ENCODE data around the gene PHF10.
"Not testable (repeated sequence)": the region's sequence is repeated elsewhere in the genome, so short reads cannot be mapped to it uniquely, and the experiment has no call there.

Gene PHF10

GRCh38 chr6:169724494-169725124 lies at the start of gene PHF10:
Gene PHF10 (minus strand): TSS chr6:169724500. CDS start chr6:169723931, 569 bp downstream.
- peak in 2 of 3 donors; percentile 47 to 67 for DNase-seq (ENCODE audit: low read depth in 3 of 3, low spot score in 1 of 3)

- no peak for DNase-seq (ENCODE audit: low read depth in 3 of 3, low spot score in 1 of 3)
These were observed 42.8 kb upstream of the PHF10 start for GRCh38 chr6:169766921-169767736.

- DNase-seq (ENCODE audit: low read depth in 3 of 3, low spot score in 1 of 3), result no peak
These were observed 41.9 kb upstream of the PHF10 start for GRCh38 chr6:169766232-169766631.

GRCh38 chr6:169765789-169766188 lies 41.5 kb upstream of the PHF10 start:
- DNase-seq (ENCODE audit: low read depth in 3 of 3, low spot score in 1 of 3), result not testable (repeated sequence)

- DNase-seq (ENCODE audit: low read depth in 3 of 3, low spot score in 1 of 3), result no peak
These were observed 39.6 kb upstream of the PHF10 start for GRCh38 chr6:169763881-169764280.

- no peak for DNase-seq (ENCODE audit: low read depth in 3 of 3, low spot score in 1 of 3)
These were observed 39.0 kb upstream of the PHF10 start for GRCh38 chr6:169763308-169763707.

- DNase-seq (ENCODE audit: low read depth in 3 of 3, low spot score in 1 of 3), result no peak
These were observed 30.9 kb upstream of the PHF10 start for GRCh38 chr6:169755162-169755561.

- DNase-seq (ENCODE audit: low read depth in 3 of 3, low spot score in 1 of 3), result peak in 1 of 3 donors; percentile 3
These were observed 27.8 kb upstream of the PHF10 start for GRCh38 chr6:169752074-169752623.

- peak; percentile 67 to 91 (median 87) for DNase-seq (ENCODE audit: low read depth in 3 of 3, low spot score in 1 of 3)
These were observed 27.2 kb upstream of the PHF10 start, which contains the start of the genes DYNLT2 and ERMARD for GRCh38 chr6:169751242-169752073. Gene DYNLT2 (minus strand): TSS chr6:169751572. CDS start chr6:169751458, 114 bp downstream. Gene ERMARD (plus strand): TSS chr6:169751622. CDS start chr6:169751658, 36 bp downstream.

GRCh38 chr6:169746556-169746955 lies 22.3 kb upstream of the PHF10 start:
- DNase-seq (ENCODE audit: low read depth in 3 of 3, low spot score in 1 of 3), result no peak

GRCh38 chr6:169745405-169745804 lies 21.1 kb upstream of the PHF10 start:
- DNase-seq (ENCODE audit: low read depth in 3 of 3, low spot score in 1 of 3), result no peak

GRCh38 chr6:169741344-169741743 lies 17.0 kb upstream of the PHF10 start:
- DNase-seq (ENCODE audit: low read depth in 3 of 3, low spot score in 1 of 3), result no peak

- DNase-seq (ENCODE audit: low read depth in 3 of 3, low spot score in 1 of 3), result no peak
These were observed 14.8 kb upstream of the PHF10 start for GRCh38 chr6:169738976-169739529.

GRCh38 chr6:169738204-169738975 lies 14.1 kb upstream of the PHF10 start:
- no peak for DNase-seq (ENCODE audit: low read depth in 3 of 3, low spot score in 1 of 3)

- DNase-seq (ENCODE audit: low read depth in 3 of 3, low spot score in 1 of 3), result no peak
These were observed 5.7 kb upstream of the PHF10 start for GRCh38 chr6:169729961-169730360.

- DNase-seq (ENCODE audit: low read depth in 3 of 3, low spot score in 1 of 3), result no peak
These were observed 2.7 kb upstream of the PHF10 start for GRCh38 chr6:169726963-169727362.

- DNase-seq (ENCODE audit: low read depth in 3 of 3, low spot score in 1 of 3), result no peak
These were observed 1.7 kb upstream of the PHF10 start for GRCh38 chr6:169726049-169726400.

GRCh38 chr6:169725125-169726048 lies 1.1 kb upstream of the PHF10 start:
- peak in 1 of 3 donors; percentile 4 for DNase-seq (ENCODE audit: low read depth in 3 of 3, low spot score in 1 of 3)

GRCh38 chr6:169723991-169724493 lies 258 bp downstream of the PHF10 start:
- peak in 1 of 3 donors; percentile 39 for DNase-seq (ENCODE audit: low read depth in 3 of 3, low spot score in 1 of 3)
